H9 (cell line): Measurements from ENCODE around the gene AP3B2. TPM values are rescaled to one million over a fixed set of nuclear protein-coding genes. Genes with fewer than 3 reads are reported as not detected.

ENCODE experiments used
- DNase-seq: peaks from one replicate; pipeline ENCODE4 v3.0.0-alpha.2; 2017
- H2AFZ ChIP-seq: one replicate; pipeline ENCODE4 v1.6.1; 2013; ENCODE audit warnings: mild to moderate bottlenecking, low read length, control low read depth, moderate library complexity
- H2AK5ac ChIP-seq: 2 replicates; pipeline ENCODE4 v1.6.1; 2013; ENCODE audit warnings: low read length, control low read depth, mixed read lengths; ENCODE audit not compliant: insufficient read length
- H2BK120ac ChIP-seq: one replicate; pipeline ENCODE4 v1.6.1; 2013; ENCODE audit warnings: low read depth, mild to moderate bottlenecking, low read length, control low read depth, inconsistent platforms; ENCODE audit not compliant: poor library complexity, severe bottlenecking
- H2BK12ac ChIP-seq: 2 replicates; pipeline ENCODE4 v1.6.1; 2013; ENCODE audit warnings: low read length, control low read depth, mixed read lengths, low read depth; ENCODE audit not compliant: insufficient read length
- H2BK15ac ChIP-seq: 2 replicates; pipeline ENCODE4 v1.6.1; 2013; ENCODE audit warnings: low read depth, low read length, control low read depth
- H2BK20ac ChIP-seq: one replicate; pipeline ENCODE4 v1.6.1; 2013; ENCODE audit warnings: low read depth, mild to moderate bottlenecking, low read length, control low read depth, inconsistent platforms; ENCODE audit not compliant: poor library complexity, severe bottlenecking
- H2BK5ac ChIP-seq: 2 replicates; pipeline ENCODE4 v1.6.1; 2013; ENCODE audit warnings: low read length, control low read depth, mixed read lengths; ENCODE audit not compliant: insufficient read length
- H3K14ac ChIP-seq: 2 replicates; pipeline ENCODE4 v1.6.1; 2013; ENCODE audit warnings: low read length, control low read depth; ENCODE audit not compliant: insufficient read depth
- H3K18ac ChIP-seq: 2 replicates; pipeline ENCODE4 v1.6.1; 2013; ENCODE audit warnings: low read depth, mild to moderate bottlenecking, mixed read lengths, low read length, control low read depth; ENCODE audit not compliant: insufficient read length
- H3K23ac ChIP-seq: 2 replicates; pipeline ENCODE4 v1.6.1; 2013; ENCODE audit warnings: low read length, control low read depth, mixed read lengths, low read depth; ENCODE audit not compliant: insufficient read length
- H3K23me2 ChIP-seq: 2 replicates; pipeline ENCODE4 v1.6.1; 2013; ENCODE audit warnings: low read depth, mild to moderate bottlenecking, mixed read lengths, low read length, control low read depth; ENCODE audit not compliant: insufficient read length, poor library complexity, severe bottlenecking
- H3K27ac ChIP-seq: 2 replicates; pipeline ENCODE4 v1.5.1; 2013; ENCODE audit warnings: low read length, control low read depth, mixed read lengths, low read depth; ENCODE audit not compliant: insufficient read length
- H3K27me3 ChIP-seq: 2 replicates; pipeline ENCODE4 v1.6.1; 2013; ENCODE audit warnings: low read length, control low read depth, inconsistent platforms; ENCODE audit not compliant: insufficient read depth
- H3K4ac ChIP-seq: 2 replicates; pipeline ENCODE4 v1.6.1; 2013; ENCODE audit warnings: low read depth, mild to moderate bottlenecking, control low read depth, inconsistent platforms, low read length, moderate library complexity
- H3K4me1 ChIP-seq: 2 replicates; pipeline ENCODE4 v1.6.1; 2013; ENCODE audit warnings: low read length, control low read depth, inconsistent platforms; ENCODE audit not compliant: insufficient read depth
- H3K4me2 ChIP-seq: 2 replicates; pipeline ENCODE4 v1.6.1; 2013; ENCODE audit warnings: low read length, control low read depth, mixed read lengths; ENCODE audit not compliant: insufficient read length, insufficient read depth
- H3K56ac ChIP-seq: 2 replicates; pipeline ENCODE4 v1.6.1; 2013; ENCODE audit warnings: low read depth, mild to moderate bottlenecking, mixed read lengths, low read length, control low read depth; ENCODE audit not compliant: insufficient read length
- H3K79me1 ChIP-seq: 2 replicates; pipeline ENCODE4 v1.6.1; 2013; ENCODE audit warnings: low read depth, mild to moderate bottlenecking, moderate library complexity, low read length, control low read depth, inconsistent platforms; ENCODE audit not compliant: insufficient read depth, poor library complexity, severe bottlenecking
- H3K79me2 ChIP-seq: 2 replicates; pipeline ENCODE4 v1.6.1; 2013; ENCODE audit warnings: low read length, control low read depth, inconsistent platforms; ENCODE audit not compliant: insufficient read depth
- H3K9ac ChIP-seq: 2 replicates; pipeline ENCODE4 v1.6.1; 2013; ENCODE audit warnings: low read length, control low read depth, mixed read lengths; ENCODE audit not compliant: insufficient read length; ENCODE audit errors: extremely low read depth
- H3K9me3 ChIP-seq: one replicate; pipeline ENCODE4 v1.6.1; 2013; ENCODE audit warnings: low read depth, low read length, inconsistent platforms; ENCODE audit not compliant: control insufficient read depth
- H3T11ph ChIP-seq: one replicate; pipeline ENCODE4 v1.6.1; 2013; ENCODE audit warnings: mild to moderate bottlenecking, low read length, control low read depth, inconsistent platforms
- H4K20me1 ChIP-seq: one replicate; pipeline ENCODE4 v1.6.1; 2013; ENCODE audit not compliant: control insufficient read depth, insufficient read length, insufficient read depth
- H4K5ac ChIP-seq: 2 replicates; pipeline ENCODE4 v1.6.1; 2013; ENCODE audit warnings: low read depth, mild to moderate bottlenecking, mixed read lengths, low read length, control low read depth; ENCODE audit not compliant: insufficient read length
- H4K8ac ChIP-seq: replicated peaks from 2 replicates; pipeline ENCODE4 v1.6.1; 2013; ENCODE audit warnings: low read length, control low read depth, mixed read lengths, low read depth; ENCODE audit not compliant: insufficient read length
- H4K91ac ChIP-seq: 2 replicates; pipeline ENCODE4 v1.6.1; 2013; ENCODE audit warnings: low read depth, mild to moderate bottlenecking, moderate library complexity, mixed read lengths, low read length, control low read depth; ENCODE audit not compliant: insufficient read length
- H3K27ac Mint-ChIP-seq, 3 experiments: 2 replicates in 2 of 3; 3 replicates in 1 of 3; pipeline ENCODE4 v1.8.0; 2020 to 2021; ENCODE audit warnings: mixed read lengths in 3 of 3, mild to moderate bottlenecking in 1 of 3, moderate library complexity in 1 of 3
- H3K27me3 Mint-ChIP-seq: 2 replicates; pipeline ENCODE4 v1.8.0; 2021; ENCODE audit warnings: low read depth, mild to moderate bottlenecking, moderate library complexity, mixed read lengths
- H3K36me3 Mint-ChIP-seq, 3 experiments: 2 replicates in 2 of 3; 3 replicates in 1 of 3; pipeline ENCODE4 v1.8.0; 2020 to 2021; ENCODE audit warnings: low read depth in 3 of 3, mixed read lengths in 3 of 3; ENCODE audit not compliant: insufficient read depth in 1 of 3
- H3K4me1 Mint-ChIP-seq, 2 experiments: 2 replicates each; pipeline ENCODE4 v1.8.0; 2020; ENCODE audit warnings: mixed read lengths in 2 of 2
- H3K4me3 Mint-ChIP-seq, 2 experiments: 2 replicates in 1 of 2; 3 replicates in 1 of 2; pipeline ENCODE4 v1.8.0; 2020 to 2021; ENCODE audit warnings: mild to moderate bottlenecking in 2 of 2, mixed read lengths in 2 of 2, moderate library complexity in 1 of 2
- H3K9me3 Mint-ChIP-seq, 2 experiments: 2 replicates in 1 of 2; 3 replicates in 1 of 2; pipeline ENCODE4 v1.8.0; 2020; ENCODE audit warnings: mild to moderate bottlenecking in 2 of 2, mixed read lengths in 2 of 2, moderate library complexity in 1 of 2
- WGBS: extraction: QIAGEN DNeasy Blood & Tissue Kit; methylation state at CpG from one replicate; pipeline ENCODE4 v1.1.7; 2013; ENCODE audit warnings: missing lambda C conversion rate, low lambda C conversion rate, mixed read lengths; ENCODE audit not compliant: insufficient read length; ENCODE audit errors: extremely low coverage; 5-methylcytosine and 5-hydroxymethylcytosine counted together
- total RNA-seq: library from RNA; stranded (reverse); gene quantifications from 2 replicates; pipeline ENCODE4 v1.2.1, GENCODE V29; 2021
- TF ChIP-seq, protein P1 (sequence below): fragments of 200-600 bp; sonication (generic); conservative IDR thresholded peaks from 3 replicates; pipeline ENCODE4 v1.8.0; 2021; ENCODE audit warnings: antibody characterized with exemption, mild to moderate bottlenecking

AP3B2 gene
- total RNA-seq, 1 experiment from 2014 or later: 10.6 TPM

DNA sequence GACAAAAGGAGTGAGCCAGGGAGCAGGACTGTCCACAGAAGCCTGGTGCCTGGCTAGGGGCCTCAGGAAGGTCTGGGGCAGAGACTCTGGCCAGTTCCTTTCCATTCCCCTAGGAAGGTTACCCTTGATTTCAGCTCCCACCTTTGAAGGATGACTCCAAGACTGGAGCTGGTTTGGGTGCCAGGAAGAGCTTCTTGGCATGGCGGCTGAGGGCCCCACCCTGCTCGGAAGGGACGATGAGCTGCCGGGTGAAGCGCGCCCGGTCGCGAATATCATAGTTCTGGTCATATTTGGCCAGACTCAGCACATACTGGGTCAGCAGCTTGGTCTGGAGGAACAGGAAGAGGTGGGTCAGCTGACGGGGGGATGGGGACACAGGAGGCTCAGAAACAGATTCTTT is 43.1 kb downstream of the AP3B2 start:
- no peaks in the 10 kb centered on the region for H3K4me1 Mint-ChIP-seq
- no peak overlapping the region for H2AK5ac ChIP-seq
- H3K79me2 ChIP-seq: no peaks in the 10 kb centered on the region
- no peaks in the 10 kb centered on the region for H3K4me1 ChIP-seq
- H4K5ac ChIP-seq: no peak overlapping the region
- H3K27me3 ChIP-seq: no peaks in the 10 kb centered on the region
- peaks cover 21% of the 10 kb centered on the region for H3K27me3 Mint-ChIP-seq
- H3K27ac ChIP-seq: no peak overlapping the region
- no peaks in the 10 kb centered on the region for H3K79me1 ChIP-seq
- no peak overlapping the region for H3K9ac ChIP-seq
- TF ChIP-seq, protein P1, sequence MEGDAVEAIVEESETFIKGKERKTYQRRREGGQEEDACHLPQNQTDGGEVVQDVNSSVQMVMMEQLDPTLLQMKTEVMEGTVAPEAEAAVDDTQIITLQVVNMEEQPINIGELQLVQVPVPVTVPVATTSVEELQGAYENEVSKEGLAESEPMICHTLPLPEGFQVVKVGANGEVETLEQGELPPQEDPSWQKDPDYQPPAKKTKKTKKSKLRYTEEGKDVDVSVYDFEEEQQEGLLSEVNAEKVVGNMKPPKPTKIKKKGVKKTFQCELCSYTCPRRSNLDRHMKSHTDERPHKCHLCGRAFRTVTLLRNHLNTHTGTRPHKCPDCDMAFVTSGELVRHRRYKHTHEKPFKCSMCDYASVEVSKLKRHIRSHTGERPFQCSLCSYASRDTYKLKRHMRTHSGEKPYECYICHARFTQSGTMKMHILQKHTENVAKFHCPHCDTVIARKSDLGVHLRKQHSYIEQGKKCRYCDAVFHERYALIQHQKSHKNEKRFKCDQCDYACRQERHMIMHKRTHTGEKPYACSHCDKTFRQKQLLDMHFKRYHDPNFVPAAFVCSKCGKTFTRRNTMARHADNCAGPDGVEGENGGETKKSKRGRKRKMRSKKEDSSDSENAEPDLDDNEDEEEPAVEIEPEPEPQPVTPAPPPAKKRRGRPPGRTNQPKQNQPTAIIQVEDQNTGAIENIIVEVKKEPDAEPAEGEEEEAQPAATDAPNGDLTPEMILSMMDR: no peak
- H2BK5ac ChIP-seq: no peak overlapping the region
- H3K14ac ChIP-seq: no peak overlapping the region
- H2BK12ac ChIP-seq: no peak overlapping the region
- H3K4me2 ChIP-seq: no peak overlapping the region
- no peaks in the 10 kb centered on the region for H3K9me3 ChIP-seq
- H3K9me3 Mint-ChIP-seq: no peaks in the 10 kb centered on the region
- no peak for DNase-seq
- H3K4ac ChIP-seq: no peak overlapping the region
- H4K8ac ChIP-seq: no peak overlapping the region
- H2AFZ ChIP-seq: no peak overlapping the region
- no peak overlapping the region for H3K4me3 Mint-ChIP-seq
- no peaks in the 10 kb centered on the region; a peak in 1 of 7 replicates for H3K36me3 Mint-ChIP-seq
- H3K56ac ChIP-seq: no peak overlapping the region
- no peak overlapping the region for H3T11ph ChIP-seq
- no peak overlapping the region for H2BK120ac ChIP-seq
- no peak overlapping the region for H4K91ac ChIP-seq
- no peaks in the 10 kb centered on the region for H4K20me1 ChIP-seq
- no CpG with 5 or more reads among the region's 10 CpGs for WGBS
- no peak overlapping the region for H3K18ac ChIP-seq
- H3K27ac Mint-ChIP-seq: no peak overlapping the region
- no peak overlapping the region for H2BK20ac ChIP-seq
- H2BK15ac ChIP-seq: no peak overlapping the region
- H3K23me2 ChIP-seq: no peaks in the 10 kb centered on the region
- no peak overlapping the region for H3K23ac ChIP-seq
